Gastrocnemius medialis (tissue), 4 donors: ENCODE measurements around the gene ETFDH. TPM values are rescaled to one million over a fixed set of nuclear protein-coding genes. Genes with fewer than 3 reads are reported as not detected.

Experiments
- ATAC-seq, 2 donors: fragments of 150-250 bp; one replicate each; pipeline ENCODE4 v1.9.1; 2016
- DNase-seq, 2 donors: peaks; one replicate each; pipeline ENCODE4 v3.0.0-alpha.2; 2019
- H3K27ac ChIP-seq, 4 donors: fragments of 200-600 bp; sonication (generic); 1 replicate in 1 of 4; 2 replicates in 3 of 4; pipeline ENCODE4 v1.5.1; 2016 to 2018; ENCODE audit warnings: mild to moderate bottlenecking in 2 of 4, moderate library complexity in 1 of 4
- H3K27me3 ChIP-seq, 3 donors: fragments of 200-600 bp; sonication (generic) in 2 of 3; 1 replicate in 1 of 3; 2 replicates in 2 of 3; pipeline versions ENCODE4 v1.5.1 to v1.6.0; 2016 to 2019; ENCODE audit warnings: mild to moderate bottlenecking in 1 of 3, moderate library complexity in 1 of 3
- H3K36me3 ChIP-seq, 2 donors: fragments of 200-600 bp; sonication (generic) in 1 of 2; one replicate each; pipeline ENCODE4 v1.5.1; 2017 to 2018
- H3K4me1 ChIP-seq, 2 donors: fragments of 200-600 bp; sonication (generic) in 1 of 2; one replicate each; pipeline ENCODE4 v1.5.1; 2016 to 2017; ENCODE audit warnings: mild to moderate bottlenecking in 2 of 2
- H3K4me3 ChIP-seq, 4 donors: fragments of 200-600 bp; sonication (generic) in 3 of 4; 1 replicate in 1 of 4; 2 replicates in 3 of 4; pipeline ENCODE4 v1.5.1; 2016 to 2019; ENCODE audit warnings: mild to moderate bottlenecking in 2 of 4
- H3K9me3 ChIP-seq, 3 donors: fragments of 200-600 bp; sonication (generic) in 2 of 3; 1 replicate in 1 of 3; 2 replicates in 2 of 3; pipeline ENCODE4 v1.5.1; 2016 to 2019
- POLR2A ChIP-seq, 2 donors: fragments of 450-650 bp; IDR thresholded peaks; one replicate each; pipeline ENCODE4 v1.6.1; 2017; ENCODE audit warnings: antibody characterized with exemption in 2 of 2, mild to moderate bottlenecking in 2 of 2, moderate library complexity in 2 of 2
- in situ Hi-C, 4 donors: fragments of 200-750 bp; cut with MboI; loops; one replicate each; pipeline versions ENCODE4 v1.15.0 to v1.8.0; 2017; ENCODE audit warnings: low sequenced_read_pairs in 4 of 4
- intact Hi-C: fragments of 100-400 bp; cut with DNase I; formaldehyde crosslinking; loops from one replicate; pipeline ENCODE4 v1.15.1; 2023; ENCODE audit warnings: low total_unique reads
- total RNA-seq, 4 donors: library from RNA; depleted of rRNA; stranded (reverse); fragments of >200 nt; gene quantifications; one replicate each; pipeline versions ENCODE4 v1.1.0 to v1.2.3, GENCODE V29; 2016
- TF ChIP-seq, protein P1 (sequence below), 5 experiments: fragments of 450-650 bp in 3 of 5; fragments of 200-600 bp in 2 of 5; sonication (generic) in 2 of 5; IDR thresholded peaks in 4 of 5; conservative IDR thresholded peaks in 1 of 5; 1 replicate in 4 of 5; 2 replicates in 1 of 5; pipeline ENCODE4 v1.5.1; 2016 to 2019; ENCODE audit warnings: antibody characterized with exemption in 5 of 5, mild to moderate bottlenecking in 3 of 5, moderate library complexity in 3 of 5

ETFDH gene
- total RNA-seq, 4 donors from 2014 or later = 53.1 to 83.1 (median 62.0) TPM

GRCh38 chr4:158758703-158759102, 86.6 kb downstream of the ETFDH start:
- no peak overlapping the region for H3K4me3 ChIP-seq
- H3K36me3 ChIP-seq = no peaks in the 10 kb centered on the region
- no peak for DNase-seq
- no peak for ATAC-seq
- intact Hi-C loops = no loop called here
- no peak overlapping the region for H3K27ac ChIP-seq
- TF ChIP-seq, protein P1, sequence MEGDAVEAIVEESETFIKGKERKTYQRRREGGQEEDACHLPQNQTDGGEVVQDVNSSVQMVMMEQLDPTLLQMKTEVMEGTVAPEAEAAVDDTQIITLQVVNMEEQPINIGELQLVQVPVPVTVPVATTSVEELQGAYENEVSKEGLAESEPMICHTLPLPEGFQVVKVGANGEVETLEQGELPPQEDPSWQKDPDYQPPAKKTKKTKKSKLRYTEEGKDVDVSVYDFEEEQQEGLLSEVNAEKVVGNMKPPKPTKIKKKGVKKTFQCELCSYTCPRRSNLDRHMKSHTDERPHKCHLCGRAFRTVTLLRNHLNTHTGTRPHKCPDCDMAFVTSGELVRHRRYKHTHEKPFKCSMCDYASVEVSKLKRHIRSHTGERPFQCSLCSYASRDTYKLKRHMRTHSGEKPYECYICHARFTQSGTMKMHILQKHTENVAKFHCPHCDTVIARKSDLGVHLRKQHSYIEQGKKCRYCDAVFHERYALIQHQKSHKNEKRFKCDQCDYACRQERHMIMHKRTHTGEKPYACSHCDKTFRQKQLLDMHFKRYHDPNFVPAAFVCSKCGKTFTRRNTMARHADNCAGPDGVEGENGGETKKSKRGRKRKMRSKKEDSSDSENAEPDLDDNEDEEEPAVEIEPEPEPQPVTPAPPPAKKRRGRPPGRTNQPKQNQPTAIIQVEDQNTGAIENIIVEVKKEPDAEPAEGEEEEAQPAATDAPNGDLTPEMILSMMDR (IDR thresholded peaks at IDR 0.05 in 4 of 5, conservative IDR thresholded peaks at IDR 0.05 in 1 of 5) = no peak
- TF ChIP-seq POLR2A (IDR thresholded peaks at IDR 0.05) = no peak
- no peaks in the 10 kb centered on the region for H3K9me3 ChIP-seq
- no peaks in the 10 kb centered on the region for H3K4me1 ChIP-seq
- in situ Hi-C loops = no loop called here
- H3K27me3 ChIP-seq = no peaks in the 10 kb centered on the region

Other genes with a start within 250 kb of the ETFDH start
- gene RXFP1, start 150.4 kb upstream of the ETFDH start, total RNA-seq = not detected
- 1 to 10 TPM in 3 of 4 donors, under 1 TPM in 1; 0.51 to 2.1 (median 1.4) TPM for gene C4orf46, start 409 bp upstream of the ETFDH start, total RNA-seq
- 10 to 100 TPM; 30.1 to 81.8 (median 40.6) TPM for gene PPID, start 51.1 kb downstream of the ETFDH start, total RNA-seq
- 10 to 100 TPM in 3 of 4 donors, 1 to 10 TPM in 1; 9.9 to 32.8 (median 22.2) TPM for gene FNIP2, start 96.7 kb downstream of the ETFDH start, total RNA-seq